Activated T-cell treated with anti-CD3 and anti-CD28 coated beads, Interleukin-2, amount 50 U/mL, for 72 hours (primary cell): Measurements from ENCODE around the gene EWSR1. TPM values are rescaled to one million over a fixed set of nuclear protein-coding genes. Genes with fewer than 3 reads are reported as not detected.
A peak's percentile ranks its signal among the peaks of the same experiment; 100 is the strongest.

ENCODE experiments used
- ATAC-seq, 2 donors: fragments of 150-1000 bp; cut with Tn5 transposase; replicated peaks in 1 of 2; 2 replicates each; pipeline ENCODE4 v1.10.0; 2021; ENCODE audit warnings: moderate library complexity in 2 of 2, mild to moderate bottlenecking in 1 of 2
- DNase-seq, 2 donors: peaks; one replicate each; pipeline ENCODE4 v3.0.0; 2021 to 2022; ENCODE audit warnings: mixed read lengths in 1 of 2
- H3K27ac Mint-ChIP-seq: one replicate; pipeline ENCODE4 v1.8.0; 2022; ENCODE audit warnings: mild to moderate bottlenecking, moderate library complexity, mixed read lengths
- H3K27me3 Mint-ChIP-seq: one replicate; pipeline ENCODE4 v1.8.0; 2022; ENCODE audit warnings: low read depth, mixed read lengths
- H3K36me3 Mint-ChIP-seq, 2 donors: one replicate each; pipeline ENCODE4 v1.8.0; 2022; ENCODE audit warnings: mixed read lengths in 2 of 2, mild to moderate bottlenecking in 1 of 2; ENCODE audit not compliant: insufficient read depth in 2 of 2
- H3K4me1 Mint-ChIP-seq: one replicate; pipeline ENCODE4 v1.8.0; 2022; ENCODE audit warnings: low read depth, mixed read lengths
- H3K4me3 Mint-ChIP-seq, 2 donors: one replicate each; pipeline ENCODE4 v1.8.0; 2022; ENCODE audit warnings: mild to moderate bottlenecking in 2 of 2, mixed read lengths in 2 of 2, moderate library complexity in 2 of 2
- H3K9me3 Mint-ChIP-seq, 2 donors: one replicate each; pipeline ENCODE4 v1.8.0; 2022; ENCODE audit warnings: mixed read lengths in 2 of 2
- total RNA-seq, 2 donors: library from RNA; stranded (reverse); gene quantifications; one replicate each; pipeline ENCODE4 v1.2.3, GENCODE V29; 2022

EWSR1 gene
- total RNA-seq, 2 donors from 2014 or later = 279 to 285 TPM

DNA sequence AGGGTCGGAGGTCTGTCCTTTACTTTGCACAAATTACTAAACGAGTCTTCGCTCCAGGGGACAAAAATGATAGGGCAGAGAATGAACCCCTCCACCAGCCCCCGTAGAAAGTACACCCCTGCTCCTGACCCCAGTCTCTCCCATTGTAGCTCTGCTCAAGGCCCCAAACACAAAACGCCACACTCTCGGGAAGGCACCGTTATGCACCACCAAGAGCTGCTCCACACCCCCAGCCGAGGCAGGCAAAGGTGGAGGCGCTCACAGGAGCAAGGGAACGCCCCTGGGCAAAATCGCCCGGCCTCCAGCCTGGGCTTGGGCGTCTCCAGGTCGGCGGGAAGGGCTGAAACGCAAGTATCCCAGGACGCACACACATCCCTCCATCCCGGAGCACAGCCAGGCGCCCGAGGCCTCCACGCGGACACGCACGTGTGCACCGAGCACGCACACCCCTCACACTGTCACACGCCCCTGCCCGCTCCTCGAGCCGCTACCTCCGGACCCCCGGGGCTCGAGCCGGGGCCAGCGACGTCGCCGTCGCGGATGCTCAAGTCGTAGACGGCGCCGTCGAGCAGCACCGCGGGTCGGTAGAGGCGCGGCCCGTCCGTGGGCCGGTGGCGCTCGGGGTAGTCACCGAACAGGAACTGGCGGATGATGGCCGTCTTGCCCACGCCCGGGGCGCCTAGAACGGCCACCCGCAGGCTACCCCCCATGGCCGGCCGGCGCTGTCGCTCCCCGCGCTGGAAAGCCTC is 46.6 kb downstream of the EWSR1 start:
- Mint-ChIP-seq H3K4me1 (peaks cover 13% of the 10 kb centered on the region), H3K9me3 (no peaks in the 10 kb centered on the region), H3K27ac (no peak overlapping the region), H3K27me3 (peaks cover 37% of the 10 kb centered on the region), H3K4me3 (peak overlapping the region; percentile 59 to 66), H3K36me3 (no peaks in the 10 kb centered on the region)
- ATAC-seq = no peak
- DNase-seq = no peak

DNA sequence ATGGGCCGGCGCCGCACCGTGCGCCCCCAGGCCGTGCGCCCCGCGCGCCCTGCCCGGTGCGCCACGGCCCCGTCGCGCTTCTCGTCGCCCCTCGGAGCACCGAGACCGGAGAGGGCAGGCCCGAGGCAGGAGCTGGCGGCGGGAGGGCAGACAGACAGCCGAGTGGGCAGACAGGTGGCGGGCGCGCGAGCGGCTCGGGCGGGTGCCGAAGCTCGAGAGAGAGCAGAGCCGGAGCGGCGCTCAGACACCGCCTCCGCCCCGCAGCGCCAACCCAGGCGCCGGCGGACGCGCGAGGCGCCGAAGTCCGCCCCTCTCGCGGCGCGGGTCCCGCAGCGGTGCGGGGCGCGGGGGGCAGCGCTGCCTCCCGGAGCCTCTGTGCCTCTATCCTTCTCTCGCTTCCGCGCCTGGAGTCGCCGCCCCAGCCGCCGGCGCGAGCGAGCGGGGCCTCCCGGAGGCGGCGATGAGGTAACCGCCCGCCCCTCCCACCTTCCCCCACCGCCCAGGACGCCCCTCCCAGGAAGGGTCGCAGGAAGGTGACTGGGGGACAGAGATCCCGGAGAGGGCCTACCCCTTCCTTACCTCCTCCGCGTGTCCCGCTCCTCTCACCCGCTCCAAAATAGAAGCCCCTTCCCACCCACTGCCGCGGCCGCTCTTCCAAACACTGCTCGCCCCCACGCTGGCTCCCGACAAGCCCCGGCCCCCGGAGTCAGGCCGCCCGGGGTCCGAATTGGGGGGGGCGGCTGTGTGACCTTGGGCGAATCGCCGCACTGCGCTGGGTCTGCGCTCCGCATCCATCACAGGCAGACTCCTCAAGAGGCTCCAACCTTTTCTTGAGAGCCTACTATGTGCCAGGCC is 47.4 kb downstream of the EWSR1 start, which contains the start of gene RASL10A:
RASL10A (minus strand) TSS at position 412 of the 855 bp plus-strand sequence. CDS start 451 bp downstream, outside the sequence.
- ATAC-seq = no peak
- H3K4me3 Mint-ChIP-seq = peak within 1 kb of the TSS; percentile 59 to 66
- peaks cover 37% of the 10 kb centered on the region for H3K27me3 Mint-ChIP-seq
- no peak for DNase-seq
- H3K27ac Mint-ChIP-seq = no peak within 1 kb of the TSS
- peaks cover 13% of the 10 kb centered on the region for H3K4me1 Mint-ChIP-seq
- H3K36me3 Mint-ChIP-seq = no peaks in the 10 kb centered on the region
- no peaks in the 10 kb centered on the region for H3K9me3 Mint-ChIP-seq

DNA sequence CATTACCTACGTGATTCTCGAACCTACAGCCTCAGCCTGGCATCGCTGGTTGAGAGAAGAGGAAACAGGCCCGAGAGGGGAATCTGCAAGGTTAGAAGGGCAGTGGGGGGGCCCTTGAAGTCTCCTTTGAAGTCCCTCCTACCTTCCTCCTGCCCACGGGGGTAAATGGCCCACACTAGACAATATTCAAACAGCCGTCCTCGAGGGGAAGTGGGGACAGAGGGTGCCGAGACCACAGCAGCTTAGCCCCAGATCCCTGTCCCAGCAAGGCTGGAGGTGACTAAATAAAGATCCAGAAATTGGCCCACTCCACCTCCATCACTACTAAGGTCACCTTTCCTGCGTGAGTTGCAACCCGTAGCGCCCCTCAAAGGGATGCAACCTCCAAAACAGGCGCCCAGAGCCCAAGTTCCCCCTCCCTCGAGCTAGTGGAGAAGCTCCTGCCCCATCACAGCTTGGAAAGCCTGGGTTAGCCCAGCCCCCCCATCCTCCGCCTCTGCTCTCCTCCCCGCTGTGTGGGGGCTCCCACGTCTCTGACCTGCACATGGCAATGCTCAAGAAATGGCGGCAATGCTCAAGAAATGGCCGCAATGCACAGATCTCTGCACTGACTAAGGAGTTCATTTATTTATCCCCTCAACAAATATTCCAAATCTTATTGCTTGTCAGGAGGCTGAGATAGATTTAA is 48.2 kb downstream of the EWSR1 start:
- peak overlapping the region in 1 of 2 donors; percentile 10 for H3K4me3 Mint-ChIP-seq

DNA sequence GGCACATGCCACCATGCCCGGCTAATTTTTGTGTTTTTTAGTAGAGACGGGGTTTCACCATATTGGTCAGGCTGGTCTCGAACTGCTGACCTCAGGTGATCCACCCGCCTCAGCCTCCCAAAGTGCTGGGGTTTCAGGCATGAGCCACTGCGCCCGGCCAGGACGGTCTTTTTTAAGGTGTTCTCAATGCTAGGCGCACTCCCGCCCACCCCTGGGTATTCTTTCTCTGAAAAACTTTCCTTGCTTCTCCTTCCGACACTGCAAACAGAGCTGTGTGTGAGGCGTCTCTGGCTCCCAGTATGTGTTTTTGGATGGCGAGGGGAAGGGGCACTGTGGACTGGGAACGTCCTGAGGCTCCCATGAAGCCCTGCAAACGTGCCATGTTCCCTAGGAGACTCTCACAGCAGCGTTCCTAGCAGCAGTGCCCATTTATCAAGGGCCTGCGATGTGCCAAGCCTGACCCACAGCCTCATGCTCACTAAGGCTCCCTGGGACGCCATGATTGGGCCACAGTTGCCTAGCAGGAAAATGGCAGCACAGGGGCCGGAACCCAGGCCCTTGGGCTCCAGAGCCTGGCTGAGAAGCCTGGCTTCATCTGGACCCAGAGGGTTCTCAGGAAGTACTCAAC is 49.9 kb downstream of the EWSR1 start:
- Mint-ChIP-seq H3K27ac (no peak overlapping the region), H3K36me3 (no peaks in the 10 kb centered on the region), H3K27me3 (peaks cover 27% of the 10 kb centered on the region), H3K9me3 (no peaks in the 10 kb centered on the region), H3K4me1 (peaks cover 13% of the 10 kb centered on the region), H3K4me3 (no peak overlapping the region)
- no peak for ATAC-seq
- DNase-seq = no peak

More for the DNA sequence above, 48.2 kb downstream of the EWSR1 start:
- no peak overlapping the region for H3K27ac Mint-ChIP-seq
- H3K27me3 Mint-ChIP-seq = peaks cover 37% of the 10 kb centered on the region
- no peaks in the 10 kb centered on the region for H3K9me3 Mint-ChIP-seq
- peaks cover 13% of the 10 kb centered on the region for H3K4me1 Mint-ChIP-seq
- H3K36me3 Mint-ChIP-seq = no peaks in the 10 kb centered on the region
- ATAC-seq (no peak), DNase-seq (no peak)

DNA sequence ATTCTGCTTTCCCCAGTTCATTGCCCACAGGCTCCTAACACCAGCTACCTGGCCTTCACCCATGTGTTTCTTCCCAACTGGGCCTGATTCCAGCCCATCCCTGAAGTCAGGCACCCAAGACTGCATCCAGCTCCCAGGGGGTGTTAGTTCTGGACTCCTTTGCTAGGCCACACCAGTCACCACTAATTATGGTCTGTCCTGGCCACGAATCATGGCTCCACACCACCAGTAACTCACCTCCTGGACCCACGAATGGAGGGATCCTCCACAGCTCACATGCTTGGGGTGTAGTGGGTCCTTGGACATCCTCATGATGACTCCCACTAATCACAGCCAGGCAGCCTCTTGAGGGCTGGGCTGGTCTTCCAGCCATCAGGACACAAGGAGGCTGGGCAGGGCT is 51.0 kb downstream of the EWSR1 start:
- Mint-ChIP-seq H3K4me3 (no peak overlapping the region), H3K9me3 (no peaks in the 10 kb centered on the region), H3K27ac (no peak overlapping the region), H3K4me1 (peaks cover 7% of the 10 kb centered on the region), H3K27me3 (peaks cover 17% of the 10 kb centered on the region), H3K36me3 (no peaks in the 10 kb centered on the region)
- ATAC-seq (no peak), DNase-seq (no peak)

DNA sequence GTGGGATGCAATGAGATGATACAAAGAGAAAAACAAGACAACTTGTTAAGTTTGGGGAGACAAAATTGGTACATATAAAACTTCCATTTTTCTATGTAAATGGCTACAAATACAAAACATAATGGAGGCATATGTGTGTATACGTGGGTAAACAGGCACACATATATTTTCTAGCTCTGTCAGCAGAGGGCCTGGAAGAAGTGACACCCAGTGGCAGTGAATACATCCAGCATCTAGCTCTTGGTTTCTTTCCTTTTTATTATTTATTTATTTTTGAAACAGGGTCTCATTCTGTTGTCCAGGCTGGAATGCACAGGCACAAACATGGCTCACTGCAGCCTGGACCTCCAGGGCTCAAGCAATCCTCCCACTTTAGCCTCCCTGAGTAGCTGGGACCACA is 52.5 kb downstream of the EWSR1 start:
- no peak overlapping the region for H3K4me3 Mint-ChIP-seq
- H3K27ac Mint-ChIP-seq = no peak overlapping the region
- H3K27me3 Mint-ChIP-seq = peaks cover 9% of the 10 kb centered on the region
- ATAC-seq (no peak), DNase-seq (no peak)
- H3K4me1 Mint-ChIP-seq = no peaks in the 10 kb centered on the region
- H3K9me3 Mint-ChIP-seq = no peaks in the 10 kb centered on the region
- no peaks in the 10 kb centered on the region for H3K36me3 Mint-ChIP-seq

DNA sequence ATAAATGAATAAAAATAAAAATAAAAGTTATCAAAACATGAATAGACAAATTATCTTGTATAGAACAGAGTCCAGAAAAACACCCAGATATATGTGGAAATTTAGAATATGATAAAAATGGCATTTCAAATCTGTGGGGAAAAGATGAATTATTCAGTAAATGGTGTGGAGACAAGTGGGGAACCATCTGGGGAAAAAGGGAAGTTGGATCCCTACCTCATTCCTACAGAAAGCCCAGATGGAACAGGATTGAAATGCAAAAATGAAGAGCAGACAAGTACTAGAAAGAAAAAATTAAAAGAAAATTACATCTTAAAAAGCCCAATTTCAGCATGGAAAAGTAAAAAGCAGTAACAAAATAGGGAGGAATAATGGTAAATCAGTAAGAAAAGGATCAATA is 55.6 kb downstream of the EWSR1 start:
- Mint-ChIP-seq H3K27me3 (no peaks in the 10 kb centered on the region), H3K4me1 (no peaks in the 10 kb centered on the region), H3K27ac (no peak overlapping the region), H3K9me3 (no peaks in the 10 kb centered on the region), H3K4me3 (no peak overlapping the region), H3K36me3 (no peaks in the 10 kb centered on the region)
- ATAC-seq (no peak), DNase-seq (no peak)

DNA sequence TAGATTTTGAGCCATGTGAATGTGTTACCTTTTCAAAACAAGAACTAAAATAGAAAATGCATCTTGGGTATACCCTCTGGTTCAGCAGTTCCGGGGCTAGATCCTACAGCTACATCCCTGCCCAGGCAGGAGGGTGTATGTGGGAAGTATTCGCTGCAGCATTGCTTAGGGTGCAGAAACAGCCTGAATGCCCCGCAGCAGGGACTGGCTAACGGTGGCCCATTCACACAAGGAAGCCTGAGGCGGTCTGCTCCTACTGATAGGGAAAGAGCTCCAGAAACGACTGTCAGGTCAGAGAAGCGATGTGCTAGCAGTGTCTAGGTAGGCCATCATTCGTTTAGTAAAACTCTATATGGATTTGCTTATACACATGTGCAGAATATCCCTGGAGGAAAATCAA is 57.3 kb downstream of the EWSR1 start:
- Mint-ChIP-seq H3K27ac (no peak overlapping the region), H3K4me1 (no peaks in the 10 kb centered on the region), H3K36me3 (no peaks in the 10 kb centered on the region), H3K9me3 (no peaks in the 10 kb centered on the region), H3K4me3 (no peak overlapping the region), H3K27me3 (no peaks in the 10 kb centered on the region)
- DNase-seq = no peak
- no peak for ATAC-seq

DNA sequence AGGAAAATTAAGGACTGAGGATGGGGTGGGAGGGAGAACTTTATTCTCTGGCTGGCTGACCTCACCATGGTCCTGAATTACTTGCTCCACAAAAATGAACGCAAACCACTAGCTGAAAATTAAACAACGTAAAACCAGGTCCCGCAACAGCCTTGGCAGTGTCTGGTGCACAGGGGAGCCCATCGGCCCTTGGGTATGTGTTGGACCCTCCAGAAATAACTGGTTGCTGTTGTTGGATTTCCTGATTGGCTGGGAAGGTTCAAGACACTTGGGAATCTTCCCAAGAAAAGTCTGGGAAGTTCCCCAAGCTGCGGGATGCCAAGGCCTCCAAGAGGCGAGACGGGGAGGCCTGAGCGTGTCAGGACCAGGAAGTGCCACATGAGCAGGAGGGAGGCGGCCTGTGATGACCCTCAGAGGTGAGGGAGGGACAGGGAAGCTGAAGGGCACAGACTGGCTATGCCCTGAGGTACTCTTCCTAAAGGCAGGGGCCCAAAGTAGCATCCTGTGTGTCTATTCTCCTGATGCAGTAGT is 57.8 kb downstream of the EWSR1 start:
- ATAC-seq (no peak), DNase-seq (no peak)
- H3K27ac Mint-ChIP-seq = no peak overlapping the region
- no peak overlapping the region for H3K4me3 Mint-ChIP-seq
- no peaks in the 10 kb centered on the region for H3K9me3 Mint-ChIP-seq
- H3K4me1 Mint-ChIP-seq = no peaks in the 10 kb centered on the region
- H3K36me3 Mint-ChIP-seq = no peaks in the 10 kb centered on the region
- H3K27me3 Mint-ChIP-seq = no peaks in the 10 kb centered on the region

DNA sequence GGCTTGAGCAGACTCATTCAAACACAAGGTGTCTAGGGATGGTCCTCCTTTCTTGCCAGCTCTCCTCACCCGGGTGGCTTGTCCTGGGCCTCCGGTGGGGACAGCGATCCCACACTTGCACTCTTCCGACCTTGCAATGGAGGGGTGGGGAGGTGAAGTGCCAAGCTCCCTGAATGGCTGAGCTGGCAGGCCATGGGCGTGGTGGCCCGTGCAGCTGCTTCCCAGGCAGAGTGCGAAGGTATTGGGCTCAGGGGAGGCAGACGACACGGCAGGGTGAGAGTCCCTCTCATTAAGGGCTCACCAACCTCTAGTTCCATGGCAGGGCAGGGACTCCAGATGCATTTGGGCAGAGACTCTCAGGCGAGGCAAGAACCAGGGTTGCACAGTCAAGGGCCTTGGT is 58.4 kb downstream of the EWSR1 start:
- Mint-ChIP-seq H3K27ac (no peak overlapping the region), H3K4me3 (no peak overlapping the region), H3K36me3 (no peaks in the 10 kb centered on the region), H3K9me3 (no peaks in the 10 kb centered on the region), H3K27me3 (no peaks in the 10 kb centered on the region), H3K4me1 (no peaks in the 10 kb centered on the region)
- no peak for DNase-seq
- ATAC-seq = no peak

DNA sequence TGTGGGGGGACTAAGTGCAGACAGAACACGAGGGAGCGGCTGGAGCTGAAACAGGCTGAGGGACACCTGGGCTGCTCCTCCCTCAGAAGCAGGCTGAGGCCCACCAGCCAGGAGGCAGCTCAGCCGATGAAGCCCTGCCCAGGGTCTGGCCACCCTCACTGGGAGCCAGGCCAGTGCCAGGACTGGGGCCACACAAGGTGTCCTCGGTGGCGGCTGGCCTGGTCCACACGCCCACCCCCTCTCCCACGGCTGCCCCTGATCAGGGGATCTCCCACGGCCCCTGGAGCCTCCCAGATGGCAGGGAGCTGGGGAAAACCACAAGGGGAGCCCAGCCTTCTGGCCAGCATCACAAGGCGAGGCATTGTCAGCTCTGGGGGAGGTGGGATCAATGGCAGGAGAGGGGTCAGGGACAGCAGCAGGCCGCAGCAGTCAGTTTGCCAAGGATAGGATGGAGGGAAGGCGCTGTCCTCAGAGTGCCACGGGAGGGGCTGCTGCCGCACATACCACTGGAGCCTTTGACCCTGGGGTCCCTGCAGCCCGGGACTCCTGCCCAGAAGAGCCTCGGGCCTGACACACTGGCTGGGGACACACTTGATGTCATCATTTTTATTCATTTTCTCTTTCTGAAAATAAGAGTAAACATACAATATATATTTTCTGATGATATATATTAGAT is 59.2 kb downstream of the EWSR1 start:
- ATAC-seq = no peak
- Mint-ChIP-seq H3K4me1 (no peaks in the 10 kb centered on the region), H3K4me3 (no peak overlapping the region), H3K9me3 (no peaks in the 10 kb centered on the region), H3K36me3 (no peaks in the 10 kb centered on the region), H3K27me3 (no peaks in the 10 kb centered on the region), H3K27ac (no peak overlapping the region)
- no peak for DNase-seq

DNA sequence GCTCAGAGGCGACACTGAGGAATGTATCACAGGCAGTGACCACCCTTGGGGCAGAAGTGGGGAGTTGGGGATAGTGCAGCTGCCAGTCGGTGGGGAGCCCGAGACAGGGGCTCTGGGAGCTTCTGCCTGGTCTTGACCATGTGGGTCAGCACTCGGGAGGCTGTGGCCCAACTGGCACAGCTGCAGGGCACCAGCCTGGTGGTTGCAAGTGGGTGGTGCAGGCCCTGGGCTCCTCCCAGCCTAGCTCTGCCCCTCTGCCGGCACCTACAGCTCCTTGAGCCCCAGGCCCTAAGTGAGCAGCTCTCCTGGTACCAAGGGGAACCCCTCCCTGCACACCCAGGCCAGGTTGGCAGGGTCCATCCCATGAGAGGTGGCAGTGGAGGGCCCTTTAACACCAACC is 60.0 kb downstream of the EWSR1 start:
- DNase-seq = no peak
- no peak overlapping the region for H3K4me3 Mint-ChIP-seq
- no peak for ATAC-seq
- no peaks in the 10 kb centered on the region for H3K27me3 Mint-ChIP-seq
- no peaks in the 10 kb centered on the region for H3K36me3 Mint-ChIP-seq
- no peaks in the 10 kb centered on the region for H3K9me3 Mint-ChIP-seq
- H3K4me1 Mint-ChIP-seq = no peaks in the 10 kb centered on the region
- H3K27ac Mint-ChIP-seq = no peak overlapping the region
